Measurements from ENCODE around the gene IPO4.

The IPO4 gene

DNA sequence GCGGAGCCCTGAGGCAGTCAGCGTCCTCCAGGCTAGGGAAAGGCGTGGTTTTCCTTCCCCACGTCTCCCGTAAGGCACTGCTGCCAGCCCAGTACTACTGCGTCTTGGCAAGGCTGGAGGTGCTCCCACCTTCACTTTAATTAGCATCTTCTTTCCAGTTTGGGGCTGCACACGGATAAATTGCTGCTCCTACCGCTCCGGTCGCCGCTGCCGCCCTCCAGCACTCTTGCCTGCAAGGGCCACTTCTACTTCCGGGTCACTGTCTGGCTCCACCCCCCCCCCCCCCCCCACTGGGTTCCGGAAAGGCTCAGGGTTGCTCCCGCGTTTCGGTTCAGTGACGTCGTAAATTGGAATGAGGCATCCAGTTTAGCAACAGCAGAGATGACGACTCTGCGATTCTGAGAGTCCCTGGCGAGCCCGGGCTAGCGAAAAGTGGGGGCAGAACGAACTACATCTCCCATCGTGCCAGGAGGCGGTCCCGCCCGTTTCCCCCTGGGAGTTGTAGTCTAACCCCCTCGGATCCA is 43.6 kb upstream of the IPO4 start, which contains the start of gene NEDD8 (continued):
- TF ChIP-seq, protein P1, sequence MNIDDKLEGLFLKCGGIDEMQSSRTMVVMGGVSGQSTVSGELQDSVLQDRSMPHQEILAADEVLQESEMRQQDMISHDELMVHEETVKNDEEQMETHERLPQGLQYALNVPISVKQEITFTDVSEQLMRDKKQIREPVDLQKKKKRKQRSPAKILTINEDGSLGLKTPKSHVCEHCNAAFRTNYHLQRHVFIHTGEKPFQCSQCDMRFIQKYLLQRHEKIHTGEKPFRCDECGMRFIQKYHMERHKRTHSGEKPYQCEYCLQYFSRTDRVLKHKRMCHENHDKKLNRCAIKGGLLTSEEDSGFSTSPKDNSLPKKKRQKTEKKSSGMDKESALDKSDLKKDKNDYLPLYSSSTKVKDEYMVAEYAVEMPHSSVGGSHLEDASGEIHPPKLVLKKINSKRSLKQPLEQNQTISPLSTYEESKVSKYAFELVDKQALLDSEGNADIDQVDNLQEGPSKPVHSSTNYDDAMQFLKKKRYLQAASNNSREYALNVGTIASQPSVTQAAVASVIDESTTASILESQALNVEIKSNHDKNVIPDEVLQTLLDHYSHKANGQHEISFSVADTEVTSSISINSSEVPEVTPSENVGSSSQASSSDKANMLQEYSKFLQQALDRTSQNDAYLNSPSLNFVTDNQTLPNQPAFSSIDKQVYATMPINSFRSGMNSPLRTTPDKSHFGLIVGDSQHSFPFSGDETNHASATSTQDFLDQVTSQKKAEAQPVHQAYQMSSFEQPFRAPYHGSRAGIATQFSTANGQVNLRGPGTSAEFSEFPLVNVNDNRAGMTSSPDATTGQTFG (tag by site-specific recombination; IDR thresholded peaks at IDR 0.05; ENCODE audit: borderline replicate concordance), result no peak
- TF ChIP-seq PRDM6 (tag by site-specific recombination; IDR thresholded peaks at IDR 0.05) (no peak), ZNF791 (tag by site-specific recombination; IDR thresholded peaks at IDR 0.05) (no peak), ZNF624 (tag by site-specific recombination; IDR thresholded peaks at IDR 0.05) (no peak), ZNF660 (tag by site-specific recombination; IDR thresholded peaks at IDR 0.05) (no peak), ZSCAN23 (tag by site-specific recombination; IDR thresholded peaks at IDR 0.05) (no peak), ZNF140 (tag by site-specific recombination; IDR thresholded peaks at IDR 0.05) (no peak), ZNF623 (tag by site-specific recombination; IDR thresholded peaks at IDR 0.05) (no peak), ZNF214 (tag by site-specific recombination; IDR thresholded peaks at IDR 0.05; ENCODE audit: borderline replicate concordance) (no peak), ZNF701 (tag by site-specific recombination; IDR thresholded peaks at IDR 0.05) (no peak), ZNF692 (tag by site-specific recombination; IDR thresholded peaks at IDR 0.05) (no peak), ZNF768 (tag by site-specific recombination; IDR thresholded peaks at IDR 0.05) (no peak), ZNF280C (tag by site-specific recombination; IDR thresholded peaks at IDR 0.05) (no peak), ZNF2 (tag by site-specific recombination; IDR thresholded peaks at IDR 0.05) (no peak), ZNF560 (tag by site-specific recombination; IDR thresholded peaks at IDR 0.05; ENCODE audit: borderline replicate concordance) (no peak), ZXDB (tag by site-specific recombination; IDR thresholded peaks at IDR 0.05) (peak; percentile 94), ZNF112 (tag by site-specific recombination; IDR thresholded peaks at IDR 0.05) (no peak), ZNF132 (tag by site-specific recombination; IDR thresholded peaks at IDR 0.05; ENCODE audit: borderline replicate concordance) (no peak), ZNF473 (tag by site-specific recombination; IDR thresholded peaks at IDR 0.05) (no peak), ZNF391 (tag by site-specific recombination; IDR thresholded peaks at IDR 0.05; ENCODE audit: borderline replicate concordance, low read depth) (no peak), ZNF335 (tag by site-specific recombination; conservative IDR thresholded peaks at IDR 0.05) (no peak; the same call in 1 of the 2 replicates), ZNF302 (tag by site-specific recombination; IDR thresholded peaks at IDR 0.05; ENCODE audit: low read depth) (no peak), SCRT1 (tag by site-specific recombination; IDR thresholded peaks at IDR 0.05; ENCODE audit: borderline replicate concordance) (no peak), ZNF133 (tag by site-specific recombination; IDR thresholded peaks at IDR 0.05) (no peak), ZNF426 (tag by site-specific recombination; IDR thresholded peaks at IDR 0.05) (no peak), GLIS2 (tag by site-specific recombination; IDR thresholded peaks at IDR 0.05) (peak; percentile 47), GLI2 (tag by site-specific recombination; IDR thresholded peaks at IDR 0.05; ENCODE audit: borderline replicate concordance, low read depth) (no peak), TCF7L2 (IDR thresholded peaks at IDR 0.05; ENCODE audit: borderline replicate concordance, low read depth, low read length) (no peak), ZNF366 (tag by site-specific recombination; conservative IDR thresholded peaks at IDR 0.05) (no peak; the same call in 1 of the 2 replicates)
- TF ChIP-seq, protein P2, sequence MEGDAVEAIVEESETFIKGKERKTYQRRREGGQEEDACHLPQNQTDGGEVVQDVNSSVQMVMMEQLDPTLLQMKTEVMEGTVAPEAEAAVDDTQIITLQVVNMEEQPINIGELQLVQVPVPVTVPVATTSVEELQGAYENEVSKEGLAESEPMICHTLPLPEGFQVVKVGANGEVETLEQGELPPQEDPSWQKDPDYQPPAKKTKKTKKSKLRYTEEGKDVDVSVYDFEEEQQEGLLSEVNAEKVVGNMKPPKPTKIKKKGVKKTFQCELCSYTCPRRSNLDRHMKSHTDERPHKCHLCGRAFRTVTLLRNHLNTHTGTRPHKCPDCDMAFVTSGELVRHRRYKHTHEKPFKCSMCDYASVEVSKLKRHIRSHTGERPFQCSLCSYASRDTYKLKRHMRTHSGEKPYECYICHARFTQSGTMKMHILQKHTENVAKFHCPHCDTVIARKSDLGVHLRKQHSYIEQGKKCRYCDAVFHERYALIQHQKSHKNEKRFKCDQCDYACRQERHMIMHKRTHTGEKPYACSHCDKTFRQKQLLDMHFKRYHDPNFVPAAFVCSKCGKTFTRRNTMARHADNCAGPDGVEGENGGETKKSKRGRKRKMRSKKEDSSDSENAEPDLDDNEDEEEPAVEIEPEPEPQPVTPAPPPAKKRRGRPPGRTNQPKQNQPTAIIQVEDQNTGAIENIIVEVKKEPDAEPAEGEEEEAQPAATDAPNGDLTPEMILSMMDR (tag by site-specific recombination; IDR thresholded peaks at IDR 0.05), result no peak
- TF ChIP-seq, protein P3, sequence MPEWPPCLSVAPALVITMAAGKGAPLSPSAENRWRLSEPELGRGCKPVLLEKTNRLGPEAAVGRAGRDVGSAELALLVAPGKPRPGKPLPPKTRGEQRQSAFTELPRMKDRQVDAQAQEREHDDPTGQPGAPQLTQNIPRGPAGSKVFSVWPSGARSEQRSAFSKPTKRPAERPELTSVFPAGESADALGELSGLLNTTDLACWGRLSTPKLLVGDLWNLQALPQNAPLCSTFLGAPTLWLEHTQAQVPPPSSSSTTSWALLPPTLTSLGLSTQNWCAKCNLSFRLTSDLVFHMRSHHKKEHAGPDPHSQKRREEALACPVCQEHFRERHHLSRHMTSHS (tag by site-specific recombination; IDR thresholded peaks at IDR 0.05), result no peak
